Activated CD8-positive, alpha-beta memory T cell treated with anti-CD3 and anti-CD28 coated beads for 24 hours (primary cell): ENCODE results near the gene PIK3R1.

Experiments used
- DNase-seq: peaks from one replicate; pipeline ENCODE4 v3.0.0-alpha.2; 2020

PIK3R1 gene

GRCh38 chr5:68227532-68228160 lies 12.1 kb downstream of the PIK3R1 start:
- no peak for DNase-seq

DNA sequence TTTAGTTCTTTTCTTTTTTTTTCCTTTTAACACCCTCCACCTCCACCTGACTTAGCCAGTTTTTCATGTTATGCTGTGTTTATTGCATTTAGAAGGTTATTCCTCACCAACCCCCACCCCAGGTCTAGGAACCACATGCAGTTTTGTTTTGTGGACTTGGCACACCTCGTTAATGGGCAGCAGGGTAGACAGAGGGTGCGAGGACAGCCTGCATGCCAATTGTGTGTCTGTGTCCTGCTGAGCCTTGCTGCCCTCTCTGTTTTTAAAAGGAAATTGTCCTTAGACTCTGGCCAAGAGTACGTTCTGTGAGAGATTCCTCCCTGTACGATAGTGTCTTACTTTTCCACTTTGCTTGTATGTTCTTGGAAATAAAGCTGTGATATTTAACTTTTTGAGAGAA lies 13.9 kb downstream of the PIK3R1 start:
- no peak for DNase-seq

DNA sequence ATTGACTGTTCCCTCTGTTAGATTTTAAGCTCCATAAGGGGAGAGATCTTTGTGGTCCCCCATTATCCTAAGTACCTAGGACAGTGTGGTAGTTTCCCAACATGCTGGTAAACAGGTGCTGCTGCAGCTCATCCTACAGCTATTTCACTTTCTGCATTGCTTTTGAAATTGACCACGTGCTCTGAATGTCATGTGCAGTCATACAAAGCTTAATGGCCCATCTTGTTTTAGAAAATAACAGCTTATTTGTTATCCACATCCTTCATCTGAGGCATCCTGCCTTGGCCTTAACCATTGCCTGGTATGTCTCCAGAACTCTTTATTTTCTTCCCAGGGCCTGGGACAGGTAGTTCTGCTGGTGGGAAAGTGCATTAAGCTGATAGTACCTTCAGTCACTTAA lies 14.7 kb downstream of the PIK3R1 start:
- DNase-seq, result no peak

- no peak for DNase-seq
Observed at GRCh38 chr5:68231414-68232076, 16.0 kb downstream of the PIK3R1 start.

- no peak for DNase-seq
Observed at GRCh38 chr5:68232277-68232676, 16.7 kb downstream of the PIK3R1 start.

GRCh38 chr5:68233075-68233474 lies 17.5 kb downstream of the PIK3R1 start:
- DNase-seq, result no peak

- DNase-seq, result peak; percentile 35
Observed at GRCh38 chr5:68235229-68235628, 19.7 kb downstream of the PIK3R1 start.

DNA sequence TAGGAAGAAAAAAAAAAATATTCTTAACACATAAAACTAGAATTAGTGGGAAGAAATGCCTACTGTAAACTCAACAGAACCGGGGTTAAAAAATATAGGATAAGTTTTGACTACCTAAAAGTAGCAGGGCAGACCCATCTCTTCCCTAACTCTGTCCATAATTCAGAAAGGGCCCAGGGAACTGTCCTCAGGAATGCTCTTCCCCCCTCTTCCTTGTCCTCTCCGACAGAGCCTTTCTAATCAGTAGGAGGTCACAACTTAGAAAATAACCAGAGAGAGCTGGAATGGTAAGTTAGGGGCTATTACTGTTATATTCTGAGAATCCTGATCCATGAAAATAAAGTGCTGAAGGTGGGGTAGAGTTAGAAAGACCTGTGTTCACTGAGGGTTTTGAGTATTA lies 22.2 kb downstream of the PIK3R1 start:
- no peak for DNase-seq

DNA sequence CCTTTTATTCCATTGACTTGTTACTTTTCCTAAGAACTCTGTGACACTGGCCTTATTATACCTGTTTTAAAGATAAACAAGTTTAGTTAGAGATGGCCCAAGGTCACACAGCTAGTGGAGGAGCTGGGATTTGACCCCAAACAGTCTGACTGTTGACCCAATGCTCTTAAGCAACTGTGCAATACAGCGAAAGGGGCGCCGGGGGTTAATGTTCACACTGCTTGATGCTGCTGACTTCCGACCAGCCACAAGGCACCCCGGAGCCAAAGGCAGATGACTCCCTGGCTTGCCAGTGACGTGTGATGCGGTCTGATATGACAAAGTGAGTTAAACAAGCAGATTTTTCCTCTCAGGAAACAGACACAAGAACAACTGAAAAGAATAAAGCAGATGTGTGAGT lies 23.9 kb downstream of the PIK3R1 start:
- peak; percentile 86 for DNase-seq

DNA sequence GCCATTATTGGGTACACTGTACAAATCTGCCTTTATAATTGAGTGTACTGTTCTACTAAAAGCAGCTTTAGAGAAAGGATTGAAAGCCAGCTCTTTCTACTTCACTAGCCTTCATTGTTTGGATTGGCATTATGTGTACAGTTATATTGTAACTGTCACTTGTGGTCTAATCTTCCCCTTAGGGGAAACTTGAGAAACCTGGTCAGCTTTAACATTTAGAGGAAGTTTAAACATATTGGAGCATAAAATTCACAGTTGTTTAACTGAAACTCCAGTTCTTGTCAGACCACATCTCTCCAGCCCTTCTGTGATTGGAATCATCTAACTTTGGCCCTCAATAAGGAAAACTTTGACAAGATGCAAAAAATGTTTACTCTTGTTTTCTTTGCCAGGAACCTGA lies 24.6 kb downstream of the PIK3R1 start:
- DNase-seq, result no peak

GRCh38 chr5:68240771-68241170 lies 25.2 kb downstream of the PIK3R1 start:
- no peak for DNase-seq

GRCh38 chr5:68242743-68243142 lies 27.2 kb downstream of the PIK3R1 start:
- DNase-seq, result no peak

GRCh38 chr5:68243251-68243650 lies 27.7 kb downstream of the PIK3R1 start:
- no peak for DNase-seq

- DNase-seq, result no peak
Observed at GRCh38 chr5:68243681-68244080, 28.1 kb downstream of the PIK3R1 start.

- no peak for DNase-seq
Observed at GRCh38 chr5:68245319-68245718, 29.8 kb downstream of the PIK3R1 start.

DNA sequence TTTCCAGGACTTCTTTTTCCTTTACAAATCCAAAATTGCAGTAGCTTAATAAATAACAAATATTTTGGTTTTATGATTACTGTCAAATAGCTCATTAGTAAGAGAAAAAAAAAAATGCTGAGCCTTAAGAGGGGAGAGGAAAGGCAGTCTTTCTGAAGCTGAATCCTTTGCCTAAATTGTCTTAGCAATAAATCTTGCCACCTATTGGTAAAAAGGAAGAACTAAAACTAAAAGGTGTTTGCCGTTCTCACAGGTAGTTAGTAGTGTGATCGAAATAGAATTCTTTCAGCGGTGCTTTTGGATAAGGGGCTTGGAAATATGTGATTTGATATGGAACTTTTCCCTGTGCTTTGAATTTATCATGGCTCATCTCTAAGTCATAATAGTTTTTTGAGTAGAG lies 31.2 kb downstream of the PIK3R1 start:
- no peak for DNase-seq

DNA sequence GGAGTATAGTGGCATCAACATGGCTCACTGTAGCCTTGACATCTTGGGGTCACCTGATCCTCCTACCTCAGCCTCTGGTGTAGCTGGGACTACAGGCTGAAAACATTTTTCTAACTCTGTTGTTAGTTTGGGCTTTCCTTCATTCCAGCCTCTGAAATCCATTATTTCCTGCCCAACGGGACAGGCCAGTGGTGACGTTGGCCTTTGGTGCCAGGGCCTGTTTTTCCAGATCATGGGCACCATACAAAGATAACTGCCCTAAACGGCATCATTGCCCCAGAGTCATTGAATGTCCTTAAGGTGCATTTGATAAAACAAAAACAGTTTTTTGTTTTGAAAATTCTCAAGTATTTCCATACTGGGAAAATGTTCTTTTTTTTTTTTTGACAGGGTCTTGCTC lies 32.1 kb downstream of the PIK3R1 start:
- no peak for DNase-seq

DNA sequence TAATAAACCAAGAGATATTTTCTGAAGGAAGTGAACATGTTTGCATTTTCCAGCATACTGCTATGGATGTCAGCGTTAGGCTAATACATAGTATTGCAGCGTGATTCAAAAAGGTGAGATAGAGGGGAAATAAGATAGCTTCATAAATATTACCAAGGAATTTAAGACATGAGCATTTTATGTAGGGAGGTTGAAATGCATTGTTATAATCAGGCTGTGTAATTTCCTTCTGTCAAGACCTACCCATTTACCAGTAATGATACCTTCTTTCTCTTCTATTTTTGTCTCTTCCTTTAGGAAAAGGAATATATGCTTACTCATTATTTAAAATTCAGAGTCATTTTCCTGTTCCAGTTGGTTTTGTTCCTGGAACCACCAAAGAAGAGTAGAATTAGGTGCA lies 33.3 kb downstream of the PIK3R1 start:
- no peak for DNase-seq

DNA sequence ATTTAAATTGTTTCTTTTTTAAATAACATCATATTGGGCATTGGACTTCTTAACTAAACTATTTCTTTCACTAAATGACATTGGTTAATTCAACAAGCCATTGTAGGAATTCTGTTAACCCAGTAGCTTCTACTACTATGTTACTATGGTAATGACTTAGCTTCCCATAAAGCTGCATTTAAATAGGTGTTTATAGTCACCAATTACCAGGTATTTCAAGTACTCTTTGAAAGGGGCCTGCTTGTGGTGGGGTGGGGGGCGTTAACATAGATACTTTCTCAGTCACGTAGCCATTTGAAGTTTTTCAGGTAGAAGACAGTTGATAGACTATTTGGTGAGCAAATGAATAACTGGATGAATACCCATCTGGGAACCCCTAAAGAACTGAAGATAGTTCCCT lies 34.0 kb downstream of the PIK3R1 start:
- no peak for DNase-seq

- no peak for DNase-seq
Observed at GRCh38 chr5:68250661-68251298, 35.2 kb downstream of the PIK3R1 start.

DNA sequence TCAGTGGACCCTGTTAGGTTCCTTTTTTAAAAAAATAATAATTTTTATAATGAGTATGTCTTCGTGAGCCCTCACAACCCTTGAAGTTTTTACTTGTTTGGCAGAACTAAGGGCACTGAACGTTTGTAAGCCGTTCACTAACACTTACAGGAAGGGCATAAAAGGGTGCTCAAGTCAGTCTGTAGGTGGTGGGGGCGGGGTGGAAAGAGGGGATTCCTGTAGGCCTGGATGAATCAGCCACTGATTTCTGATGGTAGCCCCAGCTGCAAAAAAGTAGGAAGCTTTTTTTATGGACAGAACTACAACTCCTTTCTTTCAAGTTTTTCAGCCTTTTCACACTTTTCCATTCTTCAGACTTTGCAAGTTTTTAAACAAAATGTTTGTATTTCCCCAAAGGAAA lies 35.8 kb downstream of the PIK3R1 start:
- DNase-seq, result peak; percentile 80

DNA sequence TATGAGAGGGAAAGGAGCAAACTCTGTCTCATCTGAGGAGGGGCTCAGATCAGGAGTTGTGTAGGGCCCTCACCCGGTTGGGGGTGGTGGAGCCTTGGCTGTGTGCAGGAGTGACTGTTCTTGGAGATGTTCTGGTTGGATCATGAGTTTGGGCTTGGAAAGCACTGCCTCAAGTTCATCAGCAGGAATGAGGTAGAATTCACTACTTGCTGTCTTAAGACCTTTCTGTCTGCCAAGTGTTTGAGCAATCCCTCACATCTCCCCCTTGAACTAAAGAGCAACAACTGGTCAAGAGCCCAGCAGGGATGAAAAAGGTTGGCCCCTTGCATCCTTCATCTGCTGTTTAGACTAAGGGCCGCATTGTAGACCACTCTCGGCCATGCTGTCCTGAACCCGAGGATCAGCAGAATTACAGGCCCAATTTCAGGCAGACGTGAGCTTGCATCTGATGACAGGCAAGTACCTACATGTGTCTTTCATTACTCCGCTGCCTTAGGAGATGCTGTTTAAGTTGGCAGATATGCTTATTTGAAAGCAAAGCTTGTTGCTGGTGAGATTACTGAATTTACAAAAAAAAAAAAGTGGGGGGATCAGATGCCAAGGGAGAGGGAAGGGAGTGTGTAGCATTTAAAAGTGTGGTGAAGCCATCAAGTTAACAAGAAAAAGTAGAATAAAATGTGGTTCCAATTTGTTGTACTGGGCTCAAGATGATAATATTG lies 36.4 kb downstream of the PIK3R1 start:
- no peak for DNase-seq

DNA sequence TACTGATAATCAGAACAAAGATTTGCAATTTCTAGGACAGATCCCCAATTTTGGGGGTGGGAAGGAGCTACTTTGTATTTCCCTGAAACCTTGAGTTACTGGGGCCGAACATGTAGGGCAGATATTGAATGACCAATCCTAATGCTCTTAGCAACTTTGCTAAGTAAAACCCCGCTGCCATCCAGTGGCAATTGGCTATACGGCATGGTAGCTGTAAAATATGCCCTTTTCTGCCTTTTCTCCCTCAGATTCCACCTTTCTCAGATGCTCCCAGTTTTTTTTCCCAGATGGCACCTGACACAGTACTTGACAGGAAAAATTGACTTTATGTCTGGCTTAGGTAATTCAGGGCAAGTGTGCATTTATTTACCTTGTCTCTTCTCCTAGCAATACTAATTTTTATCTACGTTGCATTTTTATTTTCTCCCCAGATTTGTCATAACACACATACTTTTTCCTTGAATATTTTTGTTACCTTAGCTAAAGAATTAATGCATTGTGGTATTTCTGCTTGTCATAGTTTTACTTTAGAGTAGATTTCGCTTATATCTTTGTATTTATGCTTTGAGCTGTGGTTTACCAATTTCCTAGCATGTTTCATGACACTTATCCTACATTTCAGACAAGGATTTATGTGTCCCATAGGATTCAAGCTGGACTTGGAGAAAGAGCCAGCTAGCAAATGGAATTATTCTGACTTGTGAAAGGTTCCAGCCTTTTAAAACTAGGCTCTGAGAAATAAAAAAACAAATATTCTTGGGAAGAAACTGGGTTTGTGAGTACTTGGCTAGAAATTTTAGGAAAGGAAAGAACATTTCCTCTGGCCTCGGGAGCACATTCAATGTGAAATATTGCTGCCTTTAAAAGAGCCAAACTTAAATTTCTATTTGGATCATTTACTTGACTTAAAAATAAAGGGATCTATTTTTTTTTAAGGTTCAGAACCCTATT lies 37.4 kb downstream of the PIK3R1 start:
- DNase-seq, result no peak
